Fibroblast of lung (primary cell): ENCODE results near the gene ZDHHC8. TPM values are rescaled to one million over a fixed set of nuclear protein-coding genes. Genes with fewer than 3 reads are reported as not detected.

ENCODE experiments used
- DNase-seq, 2 donors: peaks; one replicate each; pipeline versions ENCODE4 v3.0.0 to v3.0.0-alpha.2; 2010; ENCODE audit warnings: low read depth in 2 of 2
- H2AFZ ChIP-seq: 2 replicates; pipeline ENCODE4 v1.5.1; 2012; ENCODE audit warnings: low read length, control low read depth, inconsistent platforms
- H3K27ac ChIP-seq: 2 replicates; pipeline ENCODE4 v1.5.1; 2011; ENCODE audit warnings: low read length, control low read depth; ENCODE audit not compliant: insufficient read depth
- H3K27me3 ChIP-seq: 2 replicates; pipeline ENCODE4 v1.5.1; 2011; ENCODE audit warnings: mild to moderate bottlenecking, low read length; ENCODE audit not compliant: control insufficient read depth, insufficient read depth
- H3K36me3 ChIP-seq: 2 replicates; pipeline ENCODE4 v1.5.1; 2011; ENCODE audit warnings: low read length; ENCODE audit not compliant: control insufficient read depth, insufficient read depth
- H3K4me1 ChIP-seq: 2 replicates; pipeline ENCODE4 v1.5.1; 2011; ENCODE audit warnings: low read length; ENCODE audit not compliant: control insufficient read depth, insufficient read depth; ENCODE audit errors: extremely low read depth
- H3K4me2 ChIP-seq: 2 replicates; pipeline ENCODE4 v1.5.1; 2011; ENCODE audit warnings: low read length, control low read depth; ENCODE audit not compliant: insufficient read depth; ENCODE audit errors: extremely low read depth
- H3K4me3 ChIP-seq, 4 experiments: fragments of 200-600 bp in 1 of 4; sonication (generic) in 1 of 4; replicated peaks in 1 of 4; 2 replicates each; pipeline ENCODE4 v1.5.1; 2011 to 2016; ENCODE audit warnings: low read length in 4 of 4, low read depth in 3 of 4, mild to moderate bottlenecking in 3 of 4, control low read depth in 2 of 4, inconsistent platforms in 1 of 4, mixed read lengths in 1 of 4; ENCODE audit not compliant: insufficient read depth in 1 of 4; ENCODE audit errors: control extremely low read depth in 1 of 4
- H3K79me2 ChIP-seq: 2 replicates; pipeline ENCODE4 v1.5.1; 2012; ENCODE audit warnings: mild to moderate bottlenecking, low read length, inconsistent platforms; ENCODE audit not compliant: control insufficient read depth, insufficient read depth
- H3K9ac ChIP-seq: 2 replicates; pipeline ENCODE4 v1.5.1; 2011; ENCODE audit warnings: mild to moderate bottlenecking, low read length, control low read depth; ENCODE audit not compliant: insufficient read depth
- H3K9me3 ChIP-seq: 2 replicates; pipeline ENCODE4 v1.5.1; 2012; ENCODE audit warnings: low read depth, low read length; ENCODE audit not compliant: control insufficient read depth, insufficient read depth
- H4K20me1 ChIP-seq: 2 replicates; pipeline ENCODE4 v1.5.1; 2011; ENCODE audit warnings: low read length; ENCODE audit not compliant: control insufficient read depth, insufficient read depth; ENCODE audit errors: extremely low read depth
- CTCF ChIP-seq, 2 donors: IDR thresholded peaks in 1 of 2; conservative IDR thresholded peaks in 1 of 2; 1 replicate in 1 of 2; 2 replicates in 1 of 2; pipeline ENCODE4 v1.5.1; 2011 to 2012; ENCODE audit warnings: low read length in 2 of 2, control low read depth in 1 of 2, inconsistent platforms in 1 of 2, low read depth in 1 of 2, mild to moderate bottlenecking in 1 of 2
- EZH2 ChIP-seq: IDR thresholded peaks from 2 replicates; pipeline ENCODE4 v1.5.1; 2012; ENCODE audit warnings: low read length, control low read depth, mild to moderate bottlenecking; ENCODE audit errors: missing control alignments
- polyA plus RNA-seq, 2 donors: library from polyadenylated mRNA; depleted of rRNA in 1 of 2; stranded (reverse) in 1 of 2; unstranded in 1 of 2; fragments of >200 nt; gene quantifications; 2 replicates each; pipeline ENCODE4 v1.2.1, GENCODE V29; 2011 to 2012; ENCODE audit warnings: missing spikeins in 1 of 2
- total RNA-seq: library from RNA; depleted of rRNA; stranded (reverse); fragments of >200 nt; gene quantifications from 2 replicates; pipeline ENCODE4 v1.2.1, GENCODE V29; 2014

ZDHHC8 gene
- total and polyA plus RNA-seq, 2 donors (not counting 1 experiment from before 2014, with no cell fraction given) = 6.6 to 26.2 TPM

- Histone ChIP-seq H4K20me1 (no peaks in the 10 kb centered on the region), H3K79me2 (no peaks in the 10 kb centered on the region), H3K4me2 (no peak overlapping the region), H3K4me1 (no peaks in the 10 kb centered on the region), H3K9me3 (no peaks in the 10 kb centered on the region), H3K9ac (no peak overlapping the region), H3K36me3 (no peaks in the 10 kb centered on the region), H3K4me3 (no peak overlapping the region), H3K27me3 (no peaks in the 10 kb centered on the region), H2AFZ (no peak overlapping the region), H3K27ac (no peak overlapping the region)
- DNase-seq = no peak
- TF ChIP-seq EZH2 = no peak
- TF ChIP-seq CTCF (conservative IDR thresholded peaks at IDR 0.05 in 1 of 2, IDR thresholded peaks at IDR 0.05 in 1 of 2; ENCODE audit: low read depth in 1 of 2, low read length in 2 of 2) = no peak
Measured at GRCh38 chr22:20169253-20169822, 37.7 kb downstream of the ZDHHC8 start.

- H3K27ac ChIP-seq = no peak overlapping the region
- H3K4me2 ChIP-seq = no peak overlapping the region
- H3K36me3 ChIP-seq = no peaks in the 10 kb centered on the region
- no peaks in the 10 kb centered on the region for H3K4me1 ChIP-seq
- TF ChIP-seq CTCF (conservative IDR thresholded peaks at IDR 0.05 in 1 of 2, IDR thresholded peaks at IDR 0.05 in 1 of 2; ENCODE audit: low read depth in 1 of 2, low read length in 2 of 2) (no peak), EZH2 (no peak)
- H3K9ac ChIP-seq = no peak overlapping the region
- H2AFZ ChIP-seq = no peak overlapping the region
- H3K79me2 ChIP-seq = no peaks in the 10 kb centered on the region
- DNase-seq = no peak
- H3K4me3 ChIP-seq = no peak overlapping the region
- no peaks in the 10 kb centered on the region for H3K27me3 ChIP-seq
- no peaks in the 10 kb centered on the region for H4K20me1 ChIP-seq
- H3K9me3 ChIP-seq = no peaks in the 10 kb centered on the region
Measured at GRCh38 chr22:20170170-20170569, 38.6 kb downstream of the ZDHHC8 start.

- no peaks in the 10 kb centered on the region for H3K79me2 ChIP-seq
- H3K9ac ChIP-seq = no peak overlapping the region
- no peaks in the 10 kb centered on the region for H4K20me1 ChIP-seq
- TF ChIP-seq CTCF (conservative IDR thresholded peaks at IDR 0.05 in 1 of 2, IDR thresholded peaks at IDR 0.05 in 1 of 2; ENCODE audit: low read depth in 1 of 2, low read length in 2 of 2) = no peak
- TF ChIP-seq EZH2 = no peak
- no peak for DNase-seq
- H3K4me1 ChIP-seq = no peaks in the 10 kb centered on the region
- no peaks in the 10 kb centered on the region for H3K27me3 ChIP-seq
- no peak overlapping the region for H3K4me3 ChIP-seq
- H3K27ac ChIP-seq = no peak overlapping the region
- H3K9me3 ChIP-seq = no peaks in the 10 kb centered on the region
- H2AFZ ChIP-seq = no peak overlapping the region
- H3K4me2 ChIP-seq = no peak overlapping the region
- no peaks in the 10 kb centered on the region for H3K36me3 ChIP-seq
Measured at GRCh38 chr22:20171288-20172140, 39.9 kb downstream of the ZDHHC8 start.
